SJCRH30 (cell line): ENCODE data around the gene SEC24A. TPM values are rescaled to one million over a fixed set of nuclear protein-coding genes. Genes with fewer than 3 reads are reported as not detected.
"Not testable (repeated sequence)": the region's sequence is repeated elsewhere in the genome, so short reads cannot be mapped to it uniquely, and the experiment has no call there.

Experiments
- DNase-seq, 2 experiments: peaks; one replicate each; pipeline ENCODE4 v3.0.0-alpha.2; 2015 to 2020
- H3K27ac ChIP-seq: fragments of 250-450 bp; sonication (Bioruptor Pico); 2 replicates; pipeline ENCODE4 v1.5.1; 2020; ENCODE audit warnings: mild to moderate bottlenecking, moderate library complexity
- H3K27me3 ChIP-seq: fragments of 250-450 bp; sonication (Bioruptor Pico); 2 replicates; pipeline ENCODE4 v1.5.1; 2020; ENCODE audit warnings: mild to moderate bottlenecking, moderate library complexity
- H3K36me3 ChIP-seq: fragments of 250-450 bp; sonication (Bioruptor Pico); 2 replicates; pipeline ENCODE4 v1.5.1; 2020; ENCODE audit warnings: mild to moderate bottlenecking, moderate library complexity
- H3K4me1 ChIP-seq: fragments of 250-450 bp; sonication (Bioruptor Pico); 2 replicates; pipeline ENCODE4 v1.5.1; 2020; ENCODE audit warnings: mild to moderate bottlenecking, moderate library complexity
- H3K4me3 ChIP-seq: fragments of 250-450 bp; sonication (Bioruptor Pico); 2 replicates; pipeline ENCODE4 v1.5.1; 2020; ENCODE audit warnings: mild to moderate bottlenecking, moderate library complexity
- H3K9me3 ChIP-seq: fragments of 250-450 bp; sonication (Bioruptor Pico); replicated peaks from 2 replicates; pipeline ENCODE4 v1.5.1; 2020; ENCODE audit warnings: mild to moderate bottlenecking, moderate library complexity
- total RNA-seq: library from RNA; depleted of rRNA; stranded (reverse); fragments of >200 nt; shearing (Covaris generic); gene quantifications from 2 replicates; pipeline ENCODE4 v1.2.3, GENCODE V29; 2014; rRNA removed

The SEC24A gene
- 21.8 and 22.5 TPM in 2 replicates for total RNA-seq

GRCh38 chr5:134648425-134649162 is at the start of gene SEC24A:
Gene SEC24A, plus strand, starts transcription at chr5:134648785. Its CDS starts 292 bp downstream, at chr5:134649077.
- peak within 1 kb of the TSS; percentile 77 for H3K4me3 ChIP-seq
- H3K9me3 ChIP-seq = no peaks in the 10 kb centered on the region
- peaks cover 8% of the 10 kb centered on the region for H3K4me1 ChIP-seq
- no peaks in the 10 kb centered on the region for H3K27me3 ChIP-seq
- no peaks in the 10 kb centered on the region for H3K36me3 ChIP-seq
- H3K27ac ChIP-seq = peak within 1 kb of the TSS; percentile 81
- peak; percentile 89 to 90 for DNase-seq

- DNase-seq, H3K4me1 ChIP-seq, H3K27me3 ChIP-seq, H3K27ac ChIP-seq, H3K4me3 ChIP-seq, H3K9me3 ChIP-seq: not testable (repeated sequence)
- peaks cover 16% of the 10 kb centered on the region for H3K36me3 ChIP-seq
These were observed 48.8 kb upstream of the SEC24A start for GRCh38 chr5:134599820-134600219.

GRCh38 chr5:134600600-134600999 is 48.0 kb upstream of the SEC24A start:
- DNase-seq = no peak
- Histone ChIP-seq H3K4me3 (no peak overlapping the region), H3K4me1 (no peaks in the 10 kb centered on the region), H3K27me3 (no peaks in the 10 kb centered on the region), H3K9me3 (no peaks in the 10 kb centered on the region), H3K36me3 (peaks cover 21% of the 10 kb centered on the region), H3K27ac (no peak overlapping the region)

- Histone ChIP-seq H3K36me3 (peaks cover 40% of the 10 kb centered on the region), H3K9me3 (no peaks in the 10 kb centered on the region), H3K4me3 (no peak overlapping the region), H3K4me1 (no peaks in the 10 kb centered on the region), H3K27me3 (no peaks in the 10 kb centered on the region), H3K27ac (no peak overlapping the region)
- DNase-seq = no peak
These were observed 45.5 kb upstream of the SEC24A start for GRCh38 chr5:134603059-134603458.

- Histone ChIP-seq H3K27me3 (no peaks in the 10 kb centered on the region), H3K9me3 (no peaks in the 10 kb centered on the region), H3K4me3 (no peak overlapping the region), H3K4me1 (no peaks in the 10 kb centered on the region), H3K36me3 (peaks cover 55% of the 10 kb centered on the region), H3K27ac (no peak overlapping the region)
- DNase-seq = no peak
These were observed 43.7 kb upstream of the SEC24A start for GRCh38 chr5:134604908-134605307.

- DNase-seq = no peak
- Histone ChIP-seq H3K27me3 (no peaks in the 10 kb centered on the region), H3K9me3 (no peaks in the 10 kb centered on the region), H3K4me3 (no peak overlapping the region), H3K36me3 (peaks cover 62% of the 10 kb centered on the region), H3K4me1 (no peaks in the 10 kb centered on the region), H3K27ac (no peak overlapping the region)
These were observed 41.9 kb upstream of the SEC24A start for GRCh38 chr5:134606726-134607125.

- H3K4me1 ChIP-seq = no peaks in the 10 kb centered on the region
- peaks cover 60% of the 10 kb centered on the region for H3K36me3 ChIP-seq
- no peak overlapping the region for H3K4me3 ChIP-seq
- DNase-seq = no peak
- H3K27ac ChIP-seq = no peak overlapping the region
- H3K9me3 ChIP-seq = no peaks in the 10 kb centered on the region
- no peaks in the 10 kb centered on the region for H3K27me3 ChIP-seq
These were observed 40.0 kb upstream of the SEC24A start for GRCh38 chr5:134608555-134608954.

- Histone ChIP-seq H3K4me3 (no peak overlapping the region), H3K36me3 (peaks cover 57% of the 10 kb centered on the region), H3K4me1 (no peaks in the 10 kb centered on the region), H3K9me3 (no peaks in the 10 kb centered on the region), H3K27ac (no peak overlapping the region), H3K27me3 (no peaks in the 10 kb centered on the region)
- DNase-seq = no peak
These were observed 39.2 kb upstream of the SEC24A start for GRCh38 chr5:134609232-134609851.

- no peak overlapping the region for H3K4me3 ChIP-seq
- H3K27me3 ChIP-seq = no peaks in the 10 kb centered on the region
- no peak overlapping the region for H3K27ac ChIP-seq
- no peaks in the 10 kb centered on the region for H3K9me3 ChIP-seq
- no peaks in the 10 kb centered on the region for H3K4me1 ChIP-seq
- peaks cover 50% of the 10 kb centered on the region for H3K36me3 ChIP-seq
- DNase-seq = no peak
These were observed 37.9 kb upstream of the SEC24A start for GRCh38 chr5:134610725-134611124.

- H3K9me3 ChIP-seq = no peaks in the 10 kb centered on the region
- H3K27ac ChIP-seq = no peak overlapping the region
- no peak overlapping the region for H3K4me3 ChIP-seq
- H3K4me1 ChIP-seq = no peaks in the 10 kb centered on the region
- DNase-seq = no peak
- H3K36me3 ChIP-seq = peaks cover 44% of the 10 kb centered on the region
- H3K27me3 ChIP-seq = no peaks in the 10 kb centered on the region
These were observed 37.1 kb upstream of the SEC24A start for GRCh38 chr5:134611515-134611914.

- no peaks in the 10 kb centered on the region for H3K9me3 ChIP-seq
- no peak for DNase-seq
- H3K27ac ChIP-seq = no peak overlapping the region
- no peak overlapping the region for H3K4me3 ChIP-seq
- H3K36me3 ChIP-seq = peaks cover 39% of the 10 kb centered on the region
- no peaks in the 10 kb centered on the region for H3K27me3 ChIP-seq
- H3K4me1 ChIP-seq = no peaks in the 10 kb centered on the region
These were observed 34.0 kb upstream of the SEC24A start for GRCh38 chr5:134614450-134615085.

- H3K4me1 ChIP-seq = no peaks in the 10 kb centered on the region
- no peaks in the 10 kb centered on the region for H3K9me3 ChIP-seq
- peaks cover 53% of the 10 kb centered on the region for H3K36me3 ChIP-seq
- DNase-seq = no peak
- H3K27ac ChIP-seq = no peak overlapping the region
- no peaks in the 10 kb centered on the region for H3K27me3 ChIP-seq
- H3K4me3 ChIP-seq = no peak overlapping the region
These were observed 28.0 kb upstream of the SEC24A start for GRCh38 chr5:134620634-134621033.

- no peak for DNase-seq
- Histone ChIP-seq H3K27me3 (no peaks in the 10 kb centered on the region), H3K36me3 (peaks cover 29% of the 10 kb centered on the region), H3K27ac (no peak overlapping the region), H3K9me3 (no peaks in the 10 kb centered on the region), H3K4me3 (no peak overlapping the region), H3K4me1 (no peaks in the 10 kb centered on the region)
These were observed 23.0 kb upstream of the SEC24A start for GRCh38 chr5:134625559-134625958.

GRCh38 chr5:134626369-134627014 is 22.1 kb upstream of the SEC24A start:
- 0 out of 2 replicates have a peak, but pooled peaks cover under 1% of the 10 kb centered on the region for H3K4me1 ChIP-seq
- no peaks in the 10 kb centered on the region for H3K9me3 ChIP-seq
- H3K36me3 ChIP-seq = peaks cover 22% of the 10 kb centered on the region
- H3K27ac ChIP-seq = no peak overlapping the region
- no peak overlapping the region for H3K4me3 ChIP-seq
- no peaks in the 10 kb centered on the region for H3K27me3 ChIP-seq
- DNase-seq = no peak

GRCh38 chr5:134634227-134634626 is 14.4 kb upstream of the SEC24A start:
- H3K27me3 ChIP-seq = no peaks in the 10 kb centered on the region; the same call in 1 of the 2 replicates
- H3K4me1 ChIP-seq = 0 out of 2 replicates have a peak, but pooled peaks cover 2% of the 10 kb centered on the region
- H3K36me3 ChIP-seq = no peaks in the 10 kb centered on the region
- H3K4me3 ChIP-seq = no peak overlapping the region
- no peak for DNase-seq
- no peaks in the 10 kb centered on the region for H3K9me3 ChIP-seq
- H3K27ac ChIP-seq = no peak overlapping the region
